HL-60 (cell line): Measurements from ENCODE around the gene TAF1C.

Source experiments
- CTCF ChIP-seq: IDR thresholded peaks from one replicate; pipeline ENCODE4 v1.5.1; 2011; ENCODE audit warnings: low read length, control low read depth, inconsistent platforms; ENCODE audit not compliant: insufficient read depth
- POLR2AphosphoS5 ChIP-seq: IDR thresholded peaks from 2 replicates; pipeline ENCODE4 v1.6.1; 2012; ENCODE audit warnings: low read depth
- REST ChIP-seq: IDR thresholded peaks from 2 replicates; pipeline ENCODE4 v1.6.1; 2012; ENCODE audit warnings: low read depth; ENCODE audit not compliant: insufficient replicate concordance
- SPI1 ChIP-seq: IDR thresholded peaks from 2 replicates; pipeline ENCODE4 v1.6.1; 2012; ENCODE audit warnings: low read depth, mild to moderate bottlenecking, borderline replicate concordance

GRCh38 chr16:84165746-84166145 is 21.1 kb downstream of the TAF1C start:
- TF ChIP-seq REST (no peak), CTCF (no peak), POLR2AphosphoS5 (no peak), SPI1 (no peak)
